HG03575 (cell line): ENCODE results near the gene POLR2B.

Experiments
- ATAC-seq: cut with Tn5 transposase; IDR thresholded peaks from one replicate; pipeline ENCODE4 v1.9.1; 2021; ENCODE audit not compliant: unreplicated experiment, insufficient number of reproducible peaks, low FRiP score; ENCODE audit errors: extremely low read depth

POLR2B gene

DNA sequence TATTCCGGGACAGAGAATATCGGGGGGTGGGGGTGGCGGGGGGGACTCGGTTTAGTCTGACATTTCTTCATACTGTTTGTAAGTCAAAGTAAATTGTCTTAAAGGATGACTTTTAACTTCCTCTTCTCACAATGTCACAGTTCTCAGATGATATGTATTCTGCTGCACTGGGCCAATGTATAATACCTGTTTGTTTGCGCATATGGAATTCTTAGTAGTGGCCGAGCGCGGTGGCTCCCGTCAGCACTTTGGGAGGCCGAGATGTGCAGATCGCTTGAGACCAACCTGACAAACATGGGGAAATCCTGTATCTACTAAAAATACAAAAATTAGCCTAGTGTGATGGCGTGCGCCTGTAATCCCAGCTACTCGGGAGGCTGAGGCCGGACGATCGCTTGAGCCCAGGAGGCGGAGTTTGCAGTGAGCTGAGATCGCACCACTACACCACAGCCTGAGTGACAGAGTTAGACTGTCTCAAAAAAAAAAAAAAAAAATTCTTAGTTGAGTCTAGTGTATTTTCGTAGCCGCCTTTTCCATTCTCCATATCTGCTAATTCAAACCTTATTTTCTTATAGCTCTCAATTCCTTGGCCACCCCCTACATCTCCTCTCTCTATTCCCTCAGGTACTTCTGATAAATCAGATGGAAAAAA, 851 bp downstream of the POLR2B start:
- ATAC-seq: no peak

DNA sequence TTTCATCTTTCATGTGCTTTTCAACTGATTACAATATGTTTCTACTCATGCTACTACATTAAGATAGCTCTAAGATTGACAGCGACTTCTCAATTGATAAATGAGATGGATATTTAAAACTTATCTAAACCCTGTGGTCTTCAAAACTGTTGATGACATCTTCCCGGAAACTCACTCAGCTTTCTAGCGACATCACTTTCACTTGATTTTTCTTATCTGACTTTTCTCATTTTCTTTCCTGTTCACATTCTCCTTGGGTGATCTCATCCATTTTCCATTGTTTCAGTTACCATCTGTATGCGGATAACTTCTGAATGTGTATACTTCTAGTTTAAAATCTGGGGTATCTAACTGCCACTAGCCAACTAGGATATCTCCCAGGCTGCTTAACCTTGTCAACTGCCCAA, 3.1 kb downstream of the POLR2B start:
- no peak for ATAC-seq

DNA sequence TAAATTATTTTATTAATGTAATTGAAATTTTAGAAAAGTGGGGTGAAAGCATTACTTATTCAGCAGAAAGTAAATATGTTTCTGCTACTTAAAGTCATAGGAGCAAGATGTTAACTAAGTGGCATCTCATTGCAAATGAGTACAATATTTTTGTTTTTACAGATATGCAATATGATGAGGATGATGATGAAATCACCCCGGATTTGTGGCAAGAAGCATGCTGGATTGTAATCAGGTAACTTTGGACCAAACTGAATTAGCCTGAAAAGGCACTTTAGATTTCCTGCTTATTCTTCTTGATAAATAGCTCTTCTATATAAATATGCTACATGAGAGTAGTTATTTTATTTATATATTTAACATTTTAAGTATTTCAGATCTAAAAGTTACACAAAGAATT, 7.5 kb downstream of the POLR2B start:
- no peak for ATAC-seq

DNA sequence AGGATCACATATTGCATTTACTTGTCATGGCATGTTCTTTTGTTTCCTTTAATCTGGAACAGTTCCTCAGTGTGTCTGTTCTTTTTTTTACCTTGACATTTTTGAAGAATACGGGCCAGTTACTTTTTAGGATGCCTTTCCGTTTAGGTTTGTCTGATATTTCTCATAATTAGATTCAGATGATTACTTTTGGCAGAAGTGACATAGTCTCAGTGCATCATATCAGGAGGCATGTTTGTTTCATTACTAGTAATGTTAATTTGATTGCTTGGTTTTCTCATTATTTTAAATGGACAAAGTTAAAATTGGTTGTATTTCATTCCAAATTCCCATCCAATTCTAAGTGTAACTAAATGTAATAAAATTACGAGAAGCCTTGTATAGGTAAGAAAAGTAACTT, 8.3 kb downstream of the POLR2B start:
- no peak for ATAC-seq

DNA sequence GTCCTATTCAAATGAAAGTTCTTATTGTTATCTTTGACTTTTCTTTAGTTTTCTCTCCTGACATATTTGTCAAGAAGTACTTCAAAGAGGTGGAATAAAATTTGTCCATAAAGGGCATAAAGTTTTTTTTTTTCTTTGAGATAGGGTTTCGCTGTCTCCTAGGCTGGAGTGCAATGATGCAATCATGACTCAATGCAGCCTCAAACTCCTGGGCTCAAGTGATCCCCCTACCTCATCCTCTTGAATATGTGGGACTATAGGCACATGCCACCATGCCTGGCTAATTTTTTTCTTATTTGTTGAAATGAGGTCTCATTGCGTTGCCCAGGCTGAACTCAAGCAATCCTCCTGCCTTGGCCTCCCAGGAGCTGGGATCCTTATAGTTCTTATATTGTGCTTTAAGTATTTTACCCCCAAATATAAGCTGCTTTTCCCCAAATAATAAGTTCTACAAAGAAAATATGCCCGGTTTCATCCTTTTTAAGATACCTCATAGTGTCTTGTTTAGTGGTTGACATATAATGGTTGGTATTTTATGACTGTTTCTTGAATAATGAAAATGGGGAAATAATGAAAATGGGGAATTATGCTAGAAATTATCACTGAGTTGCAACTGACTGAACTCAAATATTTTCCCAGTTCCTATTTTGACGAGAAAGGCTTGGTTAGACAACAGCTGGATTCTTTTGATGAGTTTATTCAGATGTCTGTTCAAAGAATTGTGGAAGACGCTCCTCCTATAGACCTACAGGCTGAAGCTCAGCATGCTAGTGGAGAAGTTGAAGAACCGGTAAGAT, 11.6 kb downstream of the POLR2B start:
- no peak for ATAC-seq

DNA sequence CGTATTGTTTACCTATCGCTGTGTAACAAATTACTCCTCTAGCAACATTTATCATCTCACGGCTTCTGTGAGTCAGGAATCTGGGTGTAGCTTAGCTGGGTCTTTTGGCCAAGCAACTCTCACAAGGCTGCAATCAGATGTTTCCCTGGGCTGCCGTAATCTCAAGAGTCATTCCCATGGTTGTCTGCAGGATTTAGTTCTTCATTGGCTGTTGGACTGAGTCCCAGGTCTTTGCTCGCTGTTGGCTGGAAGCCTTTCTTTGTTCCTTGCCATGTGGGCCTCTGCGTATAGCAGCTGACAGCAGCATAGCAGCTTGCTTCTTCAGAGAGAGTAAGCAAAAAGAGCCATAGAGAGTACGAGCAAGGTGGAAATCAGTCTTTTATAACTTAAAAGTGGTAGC, 16.8 kb downstream of the POLR2B start:
- no peak for ATAC-seq

DNA sequence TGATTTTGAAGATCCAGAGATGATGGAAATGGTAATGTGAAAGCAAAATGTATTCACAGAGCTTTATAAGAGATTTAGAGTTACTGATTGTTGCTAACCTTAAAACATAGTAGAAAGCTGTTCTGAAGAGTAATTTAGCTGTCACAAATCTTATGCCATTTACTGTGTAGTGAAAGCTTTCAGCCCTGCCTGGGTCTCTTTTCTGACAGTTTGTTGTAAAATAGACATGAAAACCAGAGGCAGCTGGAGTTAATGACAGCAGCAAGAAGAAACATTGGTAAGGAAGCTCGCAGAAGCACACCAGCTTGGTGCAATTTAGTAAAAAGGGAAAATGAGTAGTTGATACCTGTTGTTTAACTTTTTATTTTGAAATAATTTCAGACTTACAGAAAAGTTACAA, 21.1 kb downstream of the POLR2B start:
- ATAC-seq: no peak

DNA sequence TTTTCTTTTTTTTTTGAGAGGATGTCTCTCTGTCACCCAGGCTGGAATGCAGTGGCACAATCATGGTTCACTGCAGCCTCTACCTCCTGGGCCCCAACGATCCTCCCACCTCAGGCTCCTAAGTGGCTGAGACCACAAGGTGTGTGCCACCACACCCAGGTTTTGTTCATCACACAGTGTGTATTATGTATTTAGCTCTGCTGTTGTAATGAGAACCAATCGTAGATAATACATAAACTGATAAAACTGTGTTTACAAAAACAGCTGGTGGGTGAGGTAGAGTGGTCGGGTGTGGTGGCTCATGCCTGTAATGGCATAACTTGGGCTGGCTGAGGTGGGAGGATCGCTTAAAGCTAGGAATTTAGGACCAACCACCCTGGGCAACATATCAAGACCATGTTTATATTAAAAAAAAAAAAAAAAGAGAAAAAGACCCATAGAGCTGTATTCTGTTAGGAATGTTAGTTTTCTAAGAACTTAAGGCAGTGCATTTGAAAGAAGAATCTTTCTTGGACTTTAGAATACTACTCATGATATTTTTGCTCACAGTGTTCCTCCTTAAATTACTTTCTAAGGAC, 34.9 kb downstream of the POLR2B start:
- no peak for ATAC-seq

DNA sequence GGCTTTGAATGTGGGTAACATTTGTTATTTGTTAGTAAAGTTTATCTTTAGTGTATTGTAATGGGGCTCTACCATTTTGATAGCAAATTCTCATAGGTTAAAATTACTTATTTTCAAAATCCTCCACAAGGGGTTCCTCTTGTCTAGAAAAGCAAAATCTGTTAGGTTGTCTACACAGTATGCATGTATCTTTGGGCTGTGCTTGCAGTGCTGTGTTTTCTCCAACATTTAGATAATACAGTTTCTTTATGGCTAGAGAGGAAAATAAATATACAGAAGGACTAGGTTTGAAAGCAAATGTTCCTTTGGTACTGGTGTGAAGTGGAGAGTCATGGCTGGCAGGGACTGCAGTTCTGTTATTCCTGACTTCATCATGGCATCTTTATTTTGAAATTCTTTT, 40.3 kb downstream of the POLR2B start:
- ATAC-seq: no peak

DNA sequence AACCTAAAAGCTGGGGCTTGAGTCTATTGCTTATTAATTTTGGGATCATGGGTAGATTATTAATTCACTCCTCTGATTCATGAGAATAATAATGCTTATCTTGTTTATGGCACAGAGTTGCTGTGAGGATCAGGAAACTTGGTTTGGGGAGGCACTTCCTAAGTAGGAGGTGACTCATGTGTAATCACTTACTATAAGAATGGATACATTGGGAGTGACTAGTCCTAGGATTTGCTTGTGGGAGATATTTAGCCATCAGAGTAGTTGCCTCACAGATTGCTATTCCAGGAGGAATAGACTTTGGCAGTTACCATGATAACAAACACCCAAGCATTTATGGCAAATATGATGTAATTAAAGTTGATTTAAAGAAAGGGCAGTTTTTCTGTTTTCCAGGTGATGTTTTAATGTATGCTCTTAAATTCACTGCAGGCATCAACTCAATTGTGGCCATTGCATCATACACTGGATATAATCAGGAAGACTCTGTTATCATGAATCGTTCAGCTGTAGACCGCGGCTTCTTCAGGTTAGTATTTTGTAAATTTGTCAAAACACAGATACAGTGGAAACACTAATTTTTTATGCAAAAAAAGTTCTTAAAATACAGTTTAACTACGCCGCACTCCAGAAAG, 41.9 kb downstream of the POLR2B start:
- no peak for ATAC-seq

DNA sequence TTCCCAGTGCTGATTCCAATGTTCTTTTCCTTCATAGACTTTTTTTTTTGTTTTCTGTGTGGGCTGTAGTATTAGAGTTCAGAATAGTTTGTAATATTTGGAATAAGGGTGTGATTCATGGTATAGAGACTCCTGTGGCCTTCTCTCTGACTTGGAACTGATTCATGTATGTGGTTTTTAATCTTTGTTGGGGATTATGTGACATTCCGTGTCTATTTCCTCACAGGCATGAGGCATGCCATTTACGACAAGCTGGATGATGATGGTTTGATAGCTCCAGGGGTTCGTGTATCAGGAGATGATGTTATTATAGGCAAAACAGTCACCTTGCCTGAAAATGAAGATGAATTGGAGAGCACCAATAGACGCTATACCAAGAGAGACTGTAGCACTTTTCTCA, 44.4 kb downstream of the POLR2B start:
- ATAC-seq: no peak

DNA sequence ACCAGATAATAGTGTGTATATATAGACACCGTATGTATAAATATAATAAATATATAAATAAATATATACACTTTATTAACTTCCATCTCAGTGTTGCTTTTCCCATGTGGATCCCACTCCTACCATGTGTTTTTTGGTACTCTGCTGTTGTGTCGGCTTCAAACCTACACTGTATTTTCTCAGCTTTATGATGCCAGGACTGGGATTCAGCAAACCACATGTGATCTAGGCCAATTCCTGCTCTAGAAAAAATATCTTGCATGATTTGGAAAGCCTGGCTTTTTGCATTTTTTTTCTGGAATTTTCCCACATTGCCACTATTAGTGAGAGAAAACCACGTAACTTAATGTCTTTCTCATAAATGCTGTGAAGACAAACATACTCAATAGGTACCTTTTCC, 55.8 kb downstream of the POLR2B start:
- ATAC-seq: no peak

DNA sequence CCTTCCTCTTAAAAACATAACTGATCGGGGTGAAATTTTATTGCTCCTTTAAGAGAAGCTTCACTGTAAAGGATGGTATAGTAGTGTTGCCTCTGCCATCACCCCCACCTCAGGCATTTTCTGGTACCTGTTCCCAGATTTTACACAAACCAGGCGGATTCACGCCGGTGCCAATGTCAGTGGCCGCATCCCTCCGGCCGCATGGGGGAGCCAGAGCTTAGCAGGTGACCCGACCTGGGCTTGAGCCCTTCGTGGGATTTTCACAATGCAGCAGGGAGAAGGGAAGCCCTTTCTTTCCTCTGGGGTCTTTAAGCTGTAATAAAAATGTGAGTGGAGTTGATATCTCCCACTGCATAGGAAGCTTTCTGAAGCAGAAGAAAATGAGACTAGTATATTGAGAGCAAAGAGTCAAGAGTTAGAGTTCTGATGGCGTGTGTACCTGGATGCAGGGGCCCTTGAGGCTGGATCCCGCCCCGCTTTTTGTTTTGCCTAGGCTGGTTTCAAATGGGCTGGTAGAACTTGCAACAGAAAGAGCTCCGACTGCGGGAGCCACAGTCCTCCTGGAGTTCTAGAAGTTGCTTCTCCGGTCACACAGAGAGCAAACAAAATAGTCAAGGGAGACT, 59.4 kb downstream of the POLR2B start:
- no peak for ATAC-seq

DNA sequence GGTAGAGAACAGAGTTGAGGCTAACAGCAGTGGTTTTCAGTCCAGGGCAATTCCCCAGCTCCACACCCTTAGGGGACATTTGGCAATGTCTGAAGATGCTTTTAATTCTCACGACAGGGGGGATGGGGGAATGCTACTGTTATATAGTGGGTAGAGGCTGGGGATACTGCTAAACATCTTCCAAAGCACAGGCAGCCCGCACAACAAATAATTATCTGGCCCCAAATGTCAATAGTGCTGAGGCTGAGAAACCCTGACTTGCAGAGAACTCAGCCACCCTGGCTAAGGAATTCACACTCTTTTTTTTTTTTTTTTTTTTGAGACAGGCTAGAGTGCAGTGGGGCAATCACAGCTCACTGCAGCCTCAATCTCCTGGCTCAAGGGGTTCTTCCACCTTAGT, 60.6 kb downstream of the POLR2B start:
- no peak for ATAC-seq

DNA sequence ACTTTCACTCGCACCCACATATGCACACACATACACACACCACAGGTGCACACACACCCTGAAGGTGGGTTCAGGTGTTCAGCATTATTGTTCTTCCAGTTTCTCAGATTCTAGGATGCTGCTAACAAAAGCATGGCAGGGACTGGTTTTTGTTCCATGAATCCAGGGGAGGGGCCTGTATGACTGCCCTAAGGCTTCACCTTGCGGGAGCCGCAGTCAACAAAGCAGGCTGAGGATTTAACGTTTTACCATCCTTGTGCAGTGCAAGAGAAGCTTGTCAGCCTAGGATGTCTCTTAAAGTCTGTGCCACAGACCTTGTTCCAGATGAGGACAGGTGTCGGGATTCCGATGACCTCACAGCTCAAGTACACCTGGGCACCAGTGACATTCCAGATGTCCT, 61.8 kb downstream of the POLR2B start:
- ATAC-seq: no peak

DNA sequence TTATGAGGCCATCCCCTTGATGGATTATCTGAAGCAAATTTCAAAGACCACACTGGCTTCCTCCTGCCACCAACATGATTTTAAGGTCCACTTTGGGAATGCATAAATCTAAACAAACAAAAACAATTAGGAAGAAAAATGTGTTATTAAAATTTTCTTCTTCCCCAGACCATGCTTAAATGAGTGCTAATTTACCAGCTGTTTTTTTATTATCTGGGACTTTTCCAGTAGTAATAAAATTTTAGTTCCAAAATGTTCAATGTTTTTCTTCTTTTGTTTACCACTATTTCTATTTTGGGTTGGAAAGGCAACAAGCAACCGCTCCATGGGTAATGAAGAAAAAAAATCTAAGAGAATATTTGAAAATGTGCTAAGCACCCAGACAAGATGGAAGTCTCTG, 62.3 kb downstream of the POLR2B start:
- ATAC-seq: no peak

DNA sequence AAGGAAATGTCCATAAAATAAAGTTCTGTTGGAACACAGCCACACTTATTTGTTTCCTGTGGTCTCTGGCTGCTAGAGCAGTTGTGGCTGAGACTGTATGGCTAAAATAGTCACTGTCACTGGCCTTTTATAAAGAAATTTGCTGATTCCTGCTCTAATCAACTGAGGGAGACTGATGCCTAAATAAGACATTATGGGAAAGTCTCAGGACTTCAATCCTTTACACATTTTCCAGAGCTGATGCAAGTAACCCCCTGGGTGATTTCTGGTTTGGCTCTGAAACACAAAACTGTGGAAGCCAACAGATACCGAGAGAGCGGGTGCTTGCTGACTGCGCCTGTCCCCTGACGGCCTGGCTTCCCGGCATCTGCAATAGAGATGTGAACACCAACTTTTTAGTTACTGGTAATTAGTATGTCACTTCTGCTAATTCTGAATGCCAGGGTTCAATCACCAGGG, 64.0 kb downstream of the POLR2B start:
- ATAC-seq: no peak

DNA sequence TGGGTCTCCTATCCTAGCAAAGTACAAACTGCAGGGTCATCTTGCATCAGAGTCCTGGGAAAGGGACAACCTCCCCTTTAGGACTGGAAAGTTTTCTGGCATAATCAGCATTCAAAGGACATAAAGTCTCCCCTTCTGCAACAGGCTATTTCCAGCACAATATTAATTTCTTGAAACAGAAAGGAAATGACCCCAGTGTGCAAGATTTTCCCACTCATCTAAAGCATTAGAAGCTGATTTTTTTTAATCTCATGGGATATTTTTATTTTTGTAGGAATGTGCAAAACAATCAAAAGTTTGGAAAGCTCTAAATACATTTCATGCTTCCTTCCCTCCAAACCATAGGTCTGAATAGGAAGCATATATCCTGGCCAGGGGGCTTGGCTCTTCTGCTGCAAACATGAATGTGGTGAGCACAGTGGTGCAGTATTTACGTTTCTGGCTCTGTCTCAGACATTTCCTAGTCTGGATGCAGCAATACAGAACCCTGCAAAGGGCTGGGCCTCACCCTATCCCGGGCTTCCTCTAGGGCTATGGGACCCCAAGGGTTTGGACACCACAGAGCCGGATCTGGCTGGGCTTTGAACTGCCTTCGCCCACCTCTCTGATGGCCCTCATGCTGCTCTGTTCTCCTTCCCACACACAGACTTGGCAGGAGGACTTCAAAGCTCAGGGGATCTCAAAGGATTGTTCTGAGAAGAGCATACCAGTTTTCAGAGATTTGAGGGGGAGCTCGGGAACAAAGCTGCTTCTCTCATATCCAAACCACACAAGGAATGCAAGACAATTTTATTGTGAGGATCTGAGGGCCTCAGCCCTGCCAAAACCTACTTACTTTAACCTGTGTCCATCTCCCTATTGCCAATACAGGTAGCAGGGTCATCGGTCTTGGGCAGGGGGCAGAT, 64.9 kb downstream of the POLR2B start:
- ATAC-seq: no peak

DNA sequence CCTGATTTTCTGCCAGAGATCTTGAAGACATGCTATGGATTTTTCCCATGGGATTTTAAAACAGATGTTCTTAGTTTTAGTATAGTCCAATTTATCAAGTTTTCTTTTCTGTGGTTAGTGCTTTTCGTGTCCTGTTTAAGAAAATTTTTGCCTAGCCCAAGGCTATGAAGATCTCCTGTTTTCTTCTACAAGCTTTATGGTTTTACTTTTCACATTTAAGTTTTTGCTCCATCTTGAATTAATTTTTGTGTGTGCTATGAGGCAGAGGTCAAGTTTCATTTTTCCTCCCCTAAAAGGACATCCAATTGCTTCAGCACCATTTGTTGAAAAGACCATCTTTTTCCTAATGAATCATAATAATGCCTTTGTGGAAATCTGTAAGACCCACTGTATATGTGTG, 65.6 kb downstream of the POLR2B start:
- ATAC-seq: no peak
